RCC 7860 (cell line): ENCODE measurements around the gene ASTN2.
A peak's percentile ranks its signal among the peaks of the same experiment; 100 is the strongest.

ENCODE experiments used
- DNase-seq: peaks from one replicate; pipeline ENCODE4 v3.0.0-alpha.2; 2015; ENCODE audit warnings: low spot score
- FAIRE-seq: peaks from 2 replicates; lab custom pipeline; 2012; peaks lifted over from hg19 to GRCh38; lab: Jason Lieb, UNC

Gene ASTN2

GRCh38 chr9:117134826-117135500, 279.9 kb downstream of the ASTN2 start:
- FAIRE-seq: no peak
- DNase-seq: peak; percentile 51

GRCh38 chr9:117126871-117127270, 288.0 kb downstream of the ASTN2 start:
- DNase-seq (no peak), FAIRE-seq (no peak)

GRCh38 chr9:117125531-117125930, 289.3 kb downstream of the ASTN2 start:
- DNase-seq: no peak
- no peak for FAIRE-seq

- DNase-seq: no peak
- no peak for FAIRE-seq
Observed at GRCh38 chr9:117123729-117124128, 291.1 kb downstream of the ASTN2 start.

- no peak for FAIRE-seq
Observed at GRCh38 chr9:117122953-117123352, 291.9 kb downstream of the ASTN2 start.

GRCh38 chr9:117122102-117122501, 292.8 kb downstream of the ASTN2 start:
- FAIRE-seq: no peak
- DNase-seq: no peak

More at GRCh38 chr9:117122953-117123352, 291.9 kb downstream of the ASTN2 start:
- no peak for DNase-seq

- no peak for DNase-seq
- no peak for FAIRE-seq
Observed at GRCh38 chr9:117121316-117121715, 293.5 kb downstream of the ASTN2 start.

GRCh38 chr9:117120061-117120460, 294.8 kb downstream of the ASTN2 start:
- no peak for FAIRE-seq
- DNase-seq: peak; percentile 16

- no peak for DNase-seq
- no peak for FAIRE-seq
Observed at GRCh38 chr9:117116084-117116483, 298.8 kb downstream of the ASTN2 start.

- FAIRE-seq: no peak
- DNase-seq: no peak
Observed at GRCh38 chr9:117114768-117115167, 300.1 kb downstream of the ASTN2 start.

GRCh38 chr9:117104716-117105495, 310.0 kb downstream of the ASTN2 start:
- no peak for FAIRE-seq
- no peak for DNase-seq

- DNase-seq (no peak), FAIRE-seq (no peak)
Observed at GRCh38 chr9:117104206-117104605, 310.7 kb downstream of the ASTN2 start.

GRCh38 chr9:117103438-117104110, 311.3 kb downstream of the ASTN2 start:
- no peak for FAIRE-seq
- no peak for DNase-seq

- no peak for DNase-seq
- FAIRE-seq: no peak
Observed at GRCh38 chr9:117101008-117101407, 313.8 kb downstream of the ASTN2 start.

GRCh38 chr9:117098331-117098730, 316.5 kb downstream of the ASTN2 start:
- no peak for FAIRE-seq

GRCh38 chr9:117097761-117098160, 317.1 kb downstream of the ASTN2 start:
- FAIRE-seq: no peak
- no peak for DNase-seq

More at GRCh38 chr9:117098331-117098730, 316.5 kb downstream of the ASTN2 start:
- DNase-seq: no peak

GRCh38 chr9:117096138-117096537, 318.7 kb downstream of the ASTN2 start:
- no peak for DNase-seq
- FAIRE-seq: no peak

GRCh38 chr9:117095081-117095480, 319.8 kb downstream of the ASTN2 start:
- DNase-seq (no peak), FAIRE-seq (no peak)

GRCh38 chr9:117093891-117094844, 320.7 kb downstream of the ASTN2 start:
- FAIRE-seq: no peak

GRCh38 chr9:117092582-117092981, 322.3 kb downstream of the ASTN2 start:
- FAIRE-seq (no peak), DNase-seq (peak; percentile 52)

More at GRCh38 chr9:117093891-117094844, 320.7 kb downstream of the ASTN2 start:
- DNase-seq: no peak
